Calu3 (cell line): Measurements from ENCODE around the gene MCF2L. TPM values are rescaled to one million over a fixed set of nuclear protein-coding genes. Genes with fewer than 3 reads are reported as not detected.

Experiments
- BruUV-seq: library from RNA; stranded (reverse); fragments of 400-500 nt; replicated peaks from 2 replicates; lab custom pipeline; 2021; lab: Mats Ljungman, UMichigan
- CTCF ChIA-PET: fragments of 300-600 bp; sonication (Branson Sonifier 250); formaldehyde crosslinking; loops from one replicate; lab custom pipeline; 2022; ENCODE audit warnings: antibody characterized with exemption; lab: Charles Lee
- DNase-seq: peaks from one replicate; pipeline ENCODE4 v3.0.0; 2022
- H3K27ac Mint-ChIP-seq: one replicate; pipeline ENCODE4 v1.8.0; 2022; ENCODE audit warnings: mixed read lengths; ENCODE audit not compliant: unreplicated experiment
- H3K27me3 Mint-ChIP-seq: one replicate; pipeline ENCODE4 v1.8.0; 2022; ENCODE audit warnings: mixed read lengths; ENCODE audit not compliant: unreplicated experiment
- H3K36me3 Mint-ChIP-seq: one replicate; pipeline ENCODE4 v1.8.0; 2022; ENCODE audit warnings: mild to moderate bottlenecking, moderate library complexity, mixed read lengths; ENCODE audit not compliant: insufficient read depth, unreplicated experiment
- H3K4me1 Mint-ChIP-seq: one replicate; pipeline ENCODE4 v1.8.0; 2022; ENCODE audit warnings: mild to moderate bottlenecking, low read depth, mixed read lengths; ENCODE audit not compliant: unreplicated experiment
- H3K4me3 Mint-ChIP-seq: one replicate; pipeline ENCODE4 v1.8.0; 2022; ENCODE audit warnings: mild to moderate bottlenecking, low read depth, moderate library complexity, mixed read lengths; ENCODE audit not compliant: unreplicated experiment
- H3K9me3 Mint-ChIP-seq: one replicate; pipeline ENCODE4 v1.8.0; 2022; ENCODE audit warnings: low read depth, mixed read lengths; ENCODE audit not compliant: unreplicated experiment
- CTCF ChIP-seq: fragments of 200-600 bp; IDR thresholded peaks from one replicate; pipeline ENCODE4 v1.8.0; 2022; ENCODE audit warnings: antibody characterized with exemption; ENCODE audit not compliant: unreplicated experiment
- intact Hi-C: fragments of 100-400 bp; cut with micrococcal nuclease; formaldehyde crosslinking; loops from one replicate; pipeline ENCODE4 v1.10.0; 2022; ENCODE audit not compliant: unreplicated experiment
- total RNA-seq: library from RNA; stranded (reverse); gene quantifications from 2 replicates; pipeline ENCODE4 v1.2.3, GENCODE V29; 2022

MCF2L gene
- total RNA-seq, 1 experiment from 2014 or later = 12.9 TPM

GRCh38 chr13:113020323-113021080 lies 51.5 kb downstream of the MCF2L start:
- no peaks in the 10 kb centered on the region for H3K27me3 Mint-ChIP-seq
- CTCF ChIA-PET = no interaction called here
- no peak overlapping the region for H3K27ac Mint-ChIP-seq
- TF ChIP-seq CTCF = no peak
- no TSS peak for BruUV-seq
- no peak overlapping the region for H3K4me3 Mint-ChIP-seq
- no peaks in the 10 kb centered on the region for H3K9me3 Mint-ChIP-seq
- no peak for DNase-seq
- no peaks in the 10 kb centered on the region for H3K4me1 Mint-ChIP-seq
- no peaks in the 10 kb centered on the region for H3K36me3 Mint-ChIP-seq
- intact Hi-C loops = no loop called here

GRCh38 chr13:113021391-113021790 lies 52.4 kb downstream of the MCF2L start:
- no peaks in the 10 kb centered on the region for H3K36me3 Mint-ChIP-seq
- no peak for DNase-seq
- H3K27ac Mint-ChIP-seq = no peak overlapping the region
- intact Hi-C loops = no loop called here
- no peaks in the 10 kb centered on the region for H3K9me3 Mint-ChIP-seq
- CTCF ChIA-PET = interaction anchor here (0.6 kb wide), 1 partner anchor 278 kb away, joined by 4 read pairs; no protein-coding TSS in a partner anchor
- H3K4me1 Mint-ChIP-seq = no peaks in the 10 kb centered on the region
- H3K4me3 Mint-ChIP-seq = no peak overlapping the region
- BruUV-seq = no TSS peak
- TF ChIP-seq CTCF = no peak
- no peaks in the 10 kb centered on the region for H3K27me3 Mint-ChIP-seq

GRCh38 chr13:113021811-113022210 lies 52.8 kb downstream of the MCF2L start:
- BruUV-seq = no TSS peak
- Mint-ChIP-seq H3K9me3 (no peaks in the 10 kb centered on the region), H3K36me3 (no peaks in the 10 kb centered on the region), H3K27ac (no peak overlapping the region), H3K4me3 (no peak overlapping the region), H3K4me1 (no peaks in the 10 kb centered on the region), H3K27me3 (no peaks in the 10 kb centered on the region)
- TF ChIP-seq CTCF = no peak
- CTCF ChIA-PET = interaction anchor here (0.6 kb wide), 1 partner anchor 278 kb away, joined by 4 read pairs; no protein-coding TSS in a partner anchor
- DNase-seq = no peak
- intact Hi-C loops = no loop called here

- intact Hi-C loops = no loop called here
- Mint-ChIP-seq H3K9me3 (no peaks in the 10 kb centered on the region), H3K4me1 (no peaks in the 10 kb centered on the region), H3K27ac (no peak overlapping the region), H3K4me3 (no peak overlapping the region), H3K36me3 (no peaks in the 10 kb centered on the region), H3K27me3 (no peaks in the 10 kb centered on the region)
- DNase-seq = no peak
- BruUV-seq = no TSS peak
- CTCF ChIA-PET = interaction anchor here (0.6 kb wide), 1 partner anchor 277 kb away, joined by 4 read pairs; no protein-coding TSS in a partner anchor
- no peak for TF ChIP-seq CTCF
Measured at GRCh38 chr13:113022391-113022744, 53.4 kb downstream of the MCF2L start.
